Stimulated activated CD8-positive, alpha-beta memory T cell treated with anti-CD3 and anti-CD28 coated beads, Interleukin-15, amount 100 ng/mL, for 1 hour (primary cell): ENCODE data around the gene CROCC.

Source experiments
- DNase-seq: peaks from one replicate; pipeline ENCODE4 v3.0.0-alpha.2; 2020; ENCODE audit warnings: low read depth

The CROCC gene

DNA sequence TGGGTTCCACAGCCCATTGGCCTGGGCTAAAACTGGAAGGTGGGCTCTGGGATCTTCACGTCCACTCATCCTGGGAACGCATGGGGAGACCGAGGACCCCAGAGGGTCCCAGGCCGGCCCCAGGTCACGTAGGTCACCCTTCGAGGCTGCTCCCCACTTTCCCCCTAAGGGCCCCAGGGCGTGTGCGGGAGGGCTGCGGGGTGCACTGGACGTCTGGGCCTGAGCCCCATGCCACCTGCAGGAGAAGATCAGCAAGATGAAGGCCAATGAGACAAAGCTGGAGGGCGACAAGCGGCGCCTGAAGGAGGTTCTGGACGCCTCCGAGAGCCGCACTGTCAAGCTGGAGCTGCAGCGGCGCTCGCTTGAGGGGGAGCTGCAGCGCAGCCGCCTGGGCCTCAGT, 46.2 kb downstream of the CROCC start:
- DNase-seq, result no peak

DNA sequence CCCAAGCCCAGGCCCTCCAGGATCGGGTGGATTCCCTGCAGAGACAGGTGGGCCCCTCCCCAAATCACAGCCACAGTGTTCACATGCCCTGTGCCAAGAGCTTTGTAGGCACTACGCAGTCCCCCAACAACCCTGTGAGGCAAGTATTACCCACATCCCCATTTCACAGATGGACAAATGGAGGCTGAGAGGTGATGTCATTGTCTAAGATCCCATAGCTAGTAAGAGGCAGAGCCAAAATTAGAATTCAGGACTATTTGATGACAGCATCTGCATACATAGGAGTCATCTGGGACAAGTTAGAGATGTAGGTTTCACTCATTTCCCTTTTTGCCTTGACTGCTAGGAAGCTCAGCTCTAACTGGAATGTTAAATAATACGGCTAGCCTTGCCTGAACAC, 46.6 kb downstream of the CROCC start:
- DNase-seq, result no peak

DNA sequence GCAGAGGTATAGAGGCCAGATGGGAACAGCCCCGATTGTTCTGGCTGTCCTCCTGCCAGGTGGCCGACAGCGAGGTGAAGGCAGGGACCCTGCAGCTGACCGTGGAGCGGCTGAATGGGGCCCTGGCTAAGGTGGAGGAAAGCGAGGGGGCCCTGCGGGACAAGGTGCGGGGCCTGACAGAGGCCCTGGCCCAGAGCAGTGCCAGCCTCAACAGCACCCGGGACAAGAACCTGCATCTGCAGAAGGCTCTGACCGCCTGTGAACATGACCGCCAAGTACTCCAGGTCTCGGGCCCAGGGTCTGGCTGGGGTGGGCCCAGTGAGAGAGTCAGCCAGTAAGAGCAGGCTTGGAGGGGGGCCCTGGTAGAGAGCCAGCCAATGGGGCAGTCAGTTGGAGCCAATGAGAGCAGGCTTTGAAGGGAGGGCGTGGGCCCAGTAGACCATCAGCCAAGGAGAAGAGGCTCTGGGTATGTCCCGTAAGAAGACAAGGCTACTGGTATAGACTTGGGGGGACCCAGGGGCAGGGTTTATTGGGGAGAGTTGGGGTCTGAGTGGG, 47.4 kb downstream of the CROCC start:
- no peak for DNase-seq

DNA sequence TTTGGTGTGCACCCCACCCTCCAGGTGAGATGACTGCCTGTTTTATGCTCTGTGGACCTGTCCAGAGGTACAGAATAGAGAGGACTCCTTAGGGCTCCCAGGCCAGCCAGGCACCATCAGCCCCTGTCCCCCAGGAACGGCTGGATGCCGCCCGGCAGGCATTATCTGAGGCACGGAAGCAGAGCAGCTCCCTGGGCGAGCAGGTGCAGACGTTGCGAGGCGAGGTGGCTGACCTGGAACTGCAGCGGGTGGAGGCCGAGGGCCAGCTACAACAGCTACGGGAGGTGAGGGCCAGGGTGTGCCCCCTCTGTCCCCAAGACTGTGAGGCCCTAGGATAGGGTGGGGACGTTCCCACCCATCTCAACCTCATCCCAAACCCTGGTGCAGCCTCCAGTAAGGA, 47.9 kb downstream of the CROCC start:
- no peak for DNase-seq

DNA sequence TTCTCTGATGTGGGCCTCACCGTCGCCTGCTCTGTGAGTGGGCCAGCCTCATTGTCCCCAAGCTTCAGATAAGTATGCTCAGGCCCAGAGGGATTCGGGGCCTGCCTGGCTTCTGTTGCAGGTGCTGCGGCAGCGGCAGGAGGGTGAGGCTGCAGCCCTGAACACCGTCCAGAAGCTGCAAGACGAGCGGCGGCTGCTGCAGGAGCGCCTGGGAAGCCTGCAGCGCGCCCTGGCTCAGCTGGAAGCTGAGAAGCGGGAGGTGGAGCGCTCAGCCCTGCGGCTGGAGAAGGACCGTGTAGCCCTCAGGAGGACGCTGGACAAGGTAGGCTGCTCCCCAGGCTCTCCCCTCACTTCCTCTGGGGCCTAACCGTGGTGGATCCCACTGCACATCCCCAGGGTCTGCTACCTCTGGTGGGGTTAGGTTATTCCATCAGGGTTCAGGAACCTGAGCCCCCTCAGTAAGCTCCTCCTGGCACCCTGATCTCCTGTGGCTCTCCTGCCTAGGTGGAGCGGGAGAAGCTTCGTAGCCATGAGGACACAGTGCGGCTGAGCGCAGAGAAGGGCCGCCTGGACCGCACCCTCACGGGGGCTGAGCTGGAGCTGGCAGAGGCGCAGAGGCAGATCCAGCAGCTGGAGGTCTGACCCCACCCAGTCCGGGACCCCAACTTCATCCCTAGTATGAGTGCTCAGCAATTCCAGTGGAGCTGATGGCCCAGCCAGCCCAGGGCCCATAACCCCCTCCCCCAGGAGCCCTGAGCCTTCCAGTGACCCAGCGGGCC, 48.6 kb downstream of the CROCC start:
- DNase-seq, result no peak

DNA sequence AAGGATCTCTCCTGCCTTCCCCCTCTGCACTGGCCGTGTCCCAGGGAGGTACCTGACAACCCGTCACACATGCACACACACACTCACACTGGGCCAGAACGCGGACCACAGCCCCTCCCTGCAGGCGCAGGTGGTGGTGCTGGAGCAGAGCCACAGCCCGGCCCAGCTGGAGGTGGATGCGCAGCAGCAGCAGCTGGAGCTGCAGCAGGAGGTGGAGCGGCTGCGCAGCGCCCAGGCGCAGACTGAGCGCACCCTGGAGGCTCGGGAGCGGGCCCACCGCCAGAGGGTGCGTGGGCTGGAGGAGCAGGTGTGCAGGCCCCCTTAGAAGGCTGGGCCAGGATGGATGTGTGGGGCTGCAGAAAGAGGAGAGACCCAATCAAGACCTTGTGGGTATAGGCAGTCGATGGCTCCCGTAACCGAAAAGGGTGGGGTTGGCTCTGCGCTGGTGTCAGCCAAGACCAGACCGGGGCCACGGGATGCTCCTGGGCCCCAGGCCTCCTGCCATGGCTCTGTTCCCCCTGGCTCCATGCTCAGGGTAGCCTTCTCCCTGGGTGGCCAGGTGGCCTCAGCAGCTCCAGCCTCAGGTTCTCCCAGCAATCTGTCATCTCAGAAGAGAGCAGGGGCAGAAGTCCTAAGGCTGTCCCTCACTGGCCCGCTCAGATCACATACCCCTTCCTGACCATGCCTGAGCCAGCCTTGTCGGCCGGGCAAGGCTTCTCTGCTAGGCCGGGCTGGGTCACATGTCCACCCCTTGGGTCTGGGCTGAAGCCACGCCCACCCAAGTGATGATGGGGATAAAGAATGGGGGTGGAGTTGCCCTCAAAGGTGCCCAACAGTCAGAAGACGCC, 49.8 kb downstream of the CROCC start:
- DNase-seq, result no peak

DNA sequence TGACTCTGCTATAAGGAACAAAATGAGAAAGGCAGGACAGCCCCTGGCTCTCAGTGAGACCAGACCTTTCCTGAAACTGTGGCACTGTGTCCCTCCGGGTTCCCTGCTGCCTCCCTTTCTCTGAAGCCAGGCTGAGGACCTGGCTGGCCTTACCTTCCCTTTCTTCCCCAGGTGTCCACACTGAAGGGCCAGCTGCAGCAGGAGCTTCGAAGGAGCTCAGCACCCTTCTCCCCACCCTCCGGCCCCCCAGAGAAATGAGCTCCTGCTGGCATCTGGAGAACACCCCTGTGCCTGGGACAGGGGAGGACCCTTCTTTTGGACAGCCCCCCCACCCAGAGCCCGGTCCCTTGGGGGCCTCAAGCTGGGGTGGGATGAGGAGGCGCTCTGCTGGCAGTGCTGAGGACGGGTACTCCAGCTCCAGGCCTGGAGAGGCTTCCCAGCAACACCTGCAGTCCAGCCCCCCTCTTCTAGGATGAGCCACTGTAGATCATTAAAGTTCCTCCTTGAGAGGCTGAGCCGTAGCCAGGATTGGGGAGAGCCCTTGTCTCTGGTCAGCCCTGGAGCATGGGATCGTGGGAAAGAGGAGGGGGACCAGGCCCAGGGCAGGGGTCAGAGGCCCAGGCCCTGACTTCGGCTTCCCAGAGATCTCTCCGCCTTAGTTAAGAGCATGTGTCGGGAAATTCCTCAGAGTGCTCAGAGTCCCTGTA, 50.6 kb downstream of the CROCC start:
- no peak for DNase-seq

DNA sequence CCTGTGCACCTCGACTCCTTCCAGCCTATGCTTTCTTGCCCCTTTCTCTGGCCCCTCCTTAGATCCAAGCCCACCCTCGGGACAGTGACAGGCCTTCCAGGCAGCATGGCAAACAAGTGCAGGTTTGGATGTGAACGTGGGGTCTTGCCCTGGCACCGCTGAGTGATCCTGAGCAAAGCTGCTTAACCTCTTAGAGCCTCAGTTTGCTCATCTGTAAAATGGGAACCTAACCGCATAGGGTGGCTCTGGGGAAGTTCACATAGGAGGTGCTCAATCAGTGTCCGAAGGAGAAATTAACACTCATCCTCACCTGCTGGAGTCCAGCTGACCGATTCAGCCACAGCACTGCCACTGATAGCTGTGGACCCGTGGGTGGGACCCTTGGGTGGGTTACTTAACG, 51.5 kb downstream of the CROCC start:
- no peak for DNase-seq

DNA sequence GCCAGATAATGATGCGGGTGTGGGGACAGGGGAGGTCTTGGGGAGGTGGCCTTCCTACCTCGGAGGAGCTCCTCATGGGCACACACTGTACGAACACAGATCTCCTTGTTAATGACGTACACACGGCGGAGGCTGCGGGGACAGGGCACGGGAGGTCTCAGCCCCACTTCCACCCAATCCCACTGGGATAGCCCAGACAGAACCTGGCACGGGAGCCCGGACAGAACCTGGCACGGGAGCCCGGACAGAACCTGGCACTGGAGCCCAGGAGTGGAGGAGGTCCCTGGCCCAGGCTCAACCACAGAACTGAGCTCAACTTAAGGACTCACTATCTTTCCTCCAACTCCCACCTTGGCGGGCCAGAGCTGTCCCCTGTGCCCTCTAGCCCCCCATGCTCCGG, 53.5 kb downstream of the CROCC start:
- DNase-seq, result no peak

DNA sequence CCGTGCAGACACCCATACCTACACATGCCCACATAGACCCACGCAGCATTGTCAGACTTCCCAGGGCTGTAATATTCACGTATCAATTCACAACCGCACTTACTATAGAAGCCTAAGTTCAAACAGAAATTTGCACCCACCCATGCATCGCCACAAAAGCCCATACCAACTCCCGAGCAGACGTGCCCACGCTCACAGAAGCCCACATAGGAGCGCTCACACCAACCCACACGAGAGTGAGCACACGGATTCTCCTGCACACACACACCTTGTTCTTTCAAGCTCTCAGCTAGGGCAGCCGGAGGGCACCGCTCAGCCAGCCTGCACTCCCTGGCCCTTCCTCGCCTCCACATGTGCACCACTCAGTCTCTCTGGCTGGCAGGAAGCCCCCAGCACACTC, 54.1 kb downstream of the CROCC start:
- DNase-seq, result no peak

DNA sequence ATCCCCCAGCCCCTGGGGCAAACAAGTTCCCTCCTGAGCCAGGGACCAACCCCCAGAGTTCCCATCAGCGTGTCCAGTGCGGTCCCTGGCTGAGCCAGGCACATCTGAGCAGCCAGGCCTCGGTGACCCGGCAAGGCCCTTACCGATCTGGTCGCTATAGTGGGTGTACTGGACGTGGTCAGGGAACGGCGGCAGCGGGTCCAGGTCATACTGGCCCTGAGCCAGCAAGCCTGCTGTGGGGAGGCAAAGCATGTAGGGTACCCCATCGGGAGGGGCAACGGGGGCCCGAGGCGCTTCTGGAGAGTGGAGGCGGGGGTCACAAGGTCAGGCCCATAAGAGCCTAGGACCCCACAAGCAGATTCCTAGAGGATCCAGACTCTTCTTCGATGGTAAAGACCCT, 55.2 kb downstream of the CROCC start:
- DNase-seq, result no peak

DNA sequence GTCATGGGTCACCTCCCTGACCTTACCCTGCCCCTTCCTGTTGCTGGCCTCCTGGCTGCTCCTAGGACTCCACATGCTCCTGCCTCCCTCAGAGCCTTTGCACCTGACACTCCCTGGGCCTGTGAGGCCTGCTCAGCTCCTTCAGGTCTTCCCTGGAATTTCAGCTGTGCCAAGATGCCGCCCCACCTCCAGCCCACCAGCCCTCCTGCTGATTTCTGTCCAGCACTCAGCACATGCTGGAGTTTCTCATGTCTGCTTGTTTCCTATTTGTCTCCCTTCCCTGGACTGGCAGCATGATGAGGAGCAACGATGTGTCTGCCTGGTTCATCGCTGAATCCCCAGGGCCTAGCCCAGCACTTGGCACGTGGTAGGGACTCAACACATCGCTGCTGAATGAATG, 55.6 kb downstream of the CROCC start:
- DNase-seq, result no peak

DNA sequence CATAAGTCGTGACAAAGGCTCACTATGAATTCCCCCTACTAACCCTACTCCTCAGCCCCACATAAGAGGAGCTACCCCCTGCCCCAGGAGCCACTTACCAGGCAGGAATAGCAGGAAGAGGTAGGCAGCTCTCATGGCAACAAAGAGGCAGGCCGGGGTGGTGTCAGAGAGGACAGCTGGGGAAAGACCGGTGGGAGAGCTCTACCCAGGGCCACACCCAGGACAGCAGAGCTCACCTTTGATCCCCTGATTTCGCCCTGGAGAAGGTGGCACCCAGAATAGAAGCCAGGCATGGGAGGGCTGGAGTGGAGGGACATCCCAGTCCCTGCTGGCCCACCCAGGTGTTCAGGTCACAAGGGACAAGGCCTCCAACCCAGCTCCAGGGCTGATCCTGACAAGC, 56.4 kb downstream of the CROCC start:
- no peak for DNase-seq

DNA sequence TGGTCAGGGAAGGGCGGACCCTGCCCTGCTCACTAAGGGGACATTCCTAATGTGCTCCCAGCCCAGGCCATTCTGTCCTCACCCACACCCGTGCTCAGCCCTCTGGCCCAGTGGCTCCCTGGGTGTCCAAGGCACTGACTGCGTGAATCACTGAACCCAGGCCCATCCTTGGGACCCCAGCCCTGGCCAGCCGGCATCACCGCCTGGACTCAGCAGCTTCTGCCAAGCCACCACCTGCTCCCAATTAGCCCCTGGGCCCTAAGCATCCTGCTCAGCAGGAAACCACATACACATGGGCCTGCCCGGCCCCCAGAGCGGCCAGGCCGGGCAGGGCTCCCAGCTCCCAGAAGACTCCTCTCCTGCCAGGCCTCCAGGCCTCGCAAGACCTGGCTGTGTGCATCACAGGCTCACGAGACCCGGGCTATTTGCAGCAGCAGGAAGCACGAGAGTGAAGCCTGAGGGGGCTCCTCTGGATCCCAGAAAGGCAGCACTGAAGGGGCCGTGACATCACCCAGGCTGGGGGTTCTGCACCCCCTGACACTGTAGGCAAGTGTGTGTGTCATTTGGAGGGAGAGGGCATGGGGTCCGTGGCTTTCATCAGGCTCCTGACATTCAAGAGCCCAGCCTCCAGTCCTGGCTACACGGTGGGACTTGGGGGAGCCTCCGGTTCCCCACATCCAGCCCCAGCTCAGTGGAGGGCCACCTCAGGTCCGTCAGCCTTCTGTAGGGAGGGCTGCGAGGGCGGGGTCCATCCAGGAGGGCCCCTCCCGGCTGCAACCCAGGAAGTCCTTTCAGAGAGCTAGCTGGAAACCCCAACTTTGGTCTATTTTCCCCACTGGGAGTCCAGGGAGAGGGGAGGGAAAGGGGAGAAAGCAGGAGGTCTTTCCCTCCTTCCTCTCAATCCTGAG, 57.1 kb downstream of the CROCC start:
- DNase-seq, result no peak

DNA sequence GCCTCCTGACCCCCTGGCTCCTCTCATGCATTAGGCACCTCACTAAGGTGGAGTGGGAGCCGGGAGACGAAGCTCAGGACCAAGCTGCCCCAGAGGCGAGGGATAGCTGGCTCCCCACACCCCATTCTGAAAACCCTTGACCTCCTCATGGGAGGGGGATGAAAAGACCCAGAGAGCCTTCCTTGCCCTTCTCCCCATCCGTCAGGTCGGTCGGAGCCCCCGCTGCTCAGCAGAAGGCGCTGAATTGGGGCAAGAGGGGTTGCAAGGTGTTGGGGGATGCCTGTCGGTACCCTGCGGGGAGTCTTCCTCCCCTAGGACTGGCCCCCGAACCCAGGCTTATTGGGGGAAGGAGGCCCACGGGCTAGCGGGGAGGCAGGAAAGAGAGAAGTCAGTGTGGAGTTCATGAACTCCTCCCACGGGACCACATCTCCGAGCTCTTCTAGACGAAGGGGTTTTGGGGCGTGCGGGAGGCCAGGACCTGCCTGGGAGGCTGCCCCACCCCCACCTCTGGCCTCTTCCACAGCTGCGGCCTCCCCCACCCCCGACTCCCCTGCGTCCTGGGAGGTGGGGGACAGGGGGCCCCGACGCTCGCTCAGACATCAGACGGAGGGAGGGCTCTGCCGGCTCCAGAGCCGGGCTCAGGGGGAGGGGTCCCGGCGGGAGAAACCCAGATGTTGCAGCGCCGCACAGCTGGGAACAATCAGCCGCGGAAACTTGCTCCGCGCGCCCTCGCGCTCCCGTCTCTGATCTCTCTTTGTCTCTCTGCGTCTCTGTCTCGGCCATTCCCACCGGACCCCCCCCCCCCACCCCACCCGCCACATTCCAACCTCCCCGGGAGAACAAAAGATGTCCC, 58.0 kb downstream of the CROCC start:
- DNase-seq, result no peak

DNA sequence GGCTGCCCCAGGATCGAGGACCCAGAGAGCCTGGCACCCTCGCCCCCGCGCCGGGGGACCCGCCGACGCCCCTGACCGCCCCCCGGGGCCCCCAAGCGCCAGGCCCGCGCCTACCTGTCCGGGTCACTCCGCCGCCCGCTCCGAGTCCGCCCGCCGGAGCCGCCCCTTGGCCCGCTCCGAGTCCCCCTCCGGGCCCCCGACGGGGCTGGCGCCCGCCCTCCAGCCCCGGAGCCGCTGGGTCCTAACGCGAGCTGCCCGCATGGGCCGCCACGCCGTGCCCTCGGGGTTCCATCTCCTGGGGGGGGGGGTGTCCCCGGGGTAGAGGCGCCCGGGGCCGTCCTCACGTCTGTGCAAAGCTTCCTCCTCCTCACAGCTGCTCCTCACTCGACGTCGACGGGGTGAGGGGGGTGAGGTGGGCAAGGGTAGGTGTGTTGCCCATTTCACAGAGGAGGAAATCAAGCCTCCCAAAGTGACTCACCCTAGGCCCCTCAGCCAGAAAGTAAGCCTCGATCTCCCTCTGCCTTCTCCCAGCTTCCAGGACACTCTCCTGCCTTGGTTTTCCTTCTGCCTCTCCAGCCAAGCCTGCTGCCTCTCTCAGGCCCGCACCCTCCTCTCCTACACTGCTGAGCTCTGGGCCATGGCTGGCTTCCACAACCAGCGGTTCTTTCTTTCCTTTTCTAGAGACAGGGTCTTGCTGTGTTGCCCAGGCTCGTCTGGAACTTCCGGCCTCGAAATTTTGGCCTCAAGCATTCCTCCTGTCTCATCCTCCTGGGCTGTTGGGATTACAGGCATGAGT, 58.9 kb downstream of the CROCC start, which contains the start of gene MFAP2:
MFAP2 (minus strand) TSS at position 148 of the 796 bp plus-strand sequence. CDS start 2,347 bp downstream, outside the sequence.
- DNase-seq, result no peak

DNA sequence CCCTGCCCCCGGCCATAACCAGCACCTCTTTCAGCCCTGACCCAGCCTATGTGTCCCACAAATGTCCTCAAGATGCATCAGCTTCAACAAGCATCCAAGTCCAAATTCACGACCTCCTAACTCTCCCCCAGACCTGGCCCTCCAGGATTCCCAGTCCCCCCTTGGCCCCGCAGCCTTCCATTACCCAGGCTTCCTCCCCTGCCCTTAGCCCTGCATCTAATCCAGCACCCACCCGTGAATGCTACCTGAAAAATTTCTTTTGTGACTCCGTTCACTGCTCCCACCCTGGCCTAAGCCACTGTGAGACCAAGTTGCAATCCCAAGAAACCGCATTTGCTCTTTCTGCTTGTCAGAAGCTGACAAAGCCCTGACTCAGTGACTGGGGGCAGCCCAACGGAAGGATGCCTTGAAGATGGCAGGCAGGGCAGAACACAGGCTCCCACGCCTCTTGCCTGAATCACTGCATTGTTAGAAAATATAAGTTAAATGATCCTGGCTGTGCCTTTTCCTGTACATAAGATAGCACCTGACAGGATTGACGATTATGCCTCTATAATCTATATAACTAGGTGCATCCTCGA, 59.6 kb downstream of the CROCC start:
- DNase-seq, result no peak

DNA sequence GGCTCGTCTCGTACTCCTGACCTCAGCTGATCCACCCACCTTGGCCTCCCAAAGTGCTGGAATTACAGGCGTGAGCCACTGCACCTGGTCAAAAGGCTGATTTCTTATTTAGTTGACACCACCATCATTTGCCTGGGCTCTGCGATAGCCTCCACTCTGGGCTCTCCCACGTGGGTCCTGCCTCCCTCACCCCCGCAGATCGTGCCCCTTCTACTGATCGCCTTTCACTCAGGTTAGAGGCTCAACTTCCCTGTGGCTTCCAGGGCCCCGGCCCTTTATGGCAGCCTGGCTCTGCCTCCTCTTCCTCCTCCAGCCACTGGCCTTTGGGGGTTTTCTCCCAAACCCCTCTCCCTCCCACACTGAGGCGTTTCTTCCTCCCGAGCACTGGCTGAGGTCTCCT, 61.2 kb downstream of the CROCC start:
- DNase-seq, result no peak

DNA sequence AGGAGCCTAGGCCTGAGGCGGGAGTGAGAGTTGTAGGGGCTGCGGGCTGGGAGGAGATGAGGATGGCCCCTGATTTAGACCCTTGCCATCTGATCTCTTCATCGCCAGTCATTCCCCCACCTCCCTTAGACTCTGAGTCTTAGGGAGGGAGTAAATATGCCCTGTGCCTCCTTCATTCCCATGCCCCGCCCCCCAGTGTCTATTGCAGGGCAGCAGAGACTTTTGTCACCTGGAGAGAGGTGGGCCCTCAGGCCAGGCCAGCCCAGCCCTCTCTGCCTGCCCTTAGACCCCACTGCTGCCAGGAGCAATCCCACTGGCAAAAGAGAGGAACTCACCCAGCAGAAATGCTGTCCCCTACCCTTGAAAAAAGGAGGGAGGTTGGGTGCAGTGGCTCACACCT, 61.9 kb downstream of the CROCC start:
- DNase-seq, result no peak
